Small intestine (tissue), 7 donors: ENCODE results near the gene FBXO24. TPM values are rescaled to one million over a fixed set of nuclear protein-coding genes. Genes with fewer than 3 reads are reported as not detected.

Experiments
- DNase-seq, 2 donors: peaks; one replicate each; pipeline versions ENCODE4 v3.0.0 to v3.0.0-alpha.2; 2013
- FAIRE-seq: peaks from 2 replicates; lab custom pipeline; 2012; peaks lifted over from hg19 to GRCh38; lab: Jason Lieb, UNC
- H3K27ac ChIP-seq, 3 donors: one replicate each; pipeline ENCODE4 v1.5.1; 2013; ENCODE audit warnings: low read length in 2 of 3, mild to moderate bottlenecking in 2 of 3, control low read depth in 1 of 3, inconsistent platforms in 1 of 3, low read depth in 1 of 3, moderate library complexity in 1 of 3
- H3K27me3 ChIP-seq, 3 donors: one replicate each; pipeline ENCODE4 v1.6.1; 2013; ENCODE audit warnings: low read length in 3 of 3, inconsistent platforms in 1 of 3; ENCODE audit not compliant: control insufficient read depth in 3 of 3, insufficient read depth in 3 of 3
- H3K36me3 ChIP-seq, 3 donors: one replicate each; pipeline ENCODE4 v1.6.1; 2013; ENCODE audit warnings: low read length in 3 of 3, inconsistent platforms in 1 of 3, low read depth in 1 of 3, mild to moderate bottlenecking in 1 of 3, moderate library complexity in 1 of 3; ENCODE audit not compliant: control insufficient read depth in 3 of 3, insufficient read depth in 2 of 3
- H3K4me1 ChIP-seq, 3 donors: one replicate each; pipeline ENCODE4 v1.6.1; 2013; ENCODE audit warnings: low read length in 2 of 3, inconsistent platforms in 1 of 3, low read depth in 1 of 3, mild to moderate bottlenecking in 1 of 3, moderate library complexity in 1 of 3; ENCODE audit not compliant: control insufficient read depth in 3 of 3, insufficient read depth in 2 of 3
- H3K4me3 ChIP-seq, 3 donors: one replicate each; pipeline ENCODE4 v1.5.1; 2013; ENCODE audit warnings: low read length in 3 of 3, control low read depth in 1 of 3, inconsistent platforms in 1 of 3, low read depth in 1 of 3, mild to moderate bottlenecking in 1 of 3, moderate library complexity in 1 of 3
- H3K9me3 ChIP-seq, 2 donors: one replicate each; pipeline ENCODE4 v1.6.1; 2013; ENCODE audit warnings: low read depth in 1 of 2, low read length in 1 of 2; ENCODE audit not compliant: control insufficient read depth in 2 of 2, insufficient read depth in 1 of 2
- WGBS, 3 donors: extraction: QIAGEN DNeasy Blood & Tissue Kit; methylation state at CpG; one replicate each; pipeline ENCODE4 v1.1.7; 2013; 5-methylcytosine and 5-hydroxymethylcytosine counted together
- polyA plus RNA-seq, 4 donors: library from polyadenylated mRNA; stranded (reverse) in 3 of 4; unstranded in 1 of 4; fragments of 200-250 nt in 3 of 4; fragments of 120-200 nt in 1 of 4; gene quantifications; one replicate each; pipeline versions ENCODE4 v1.2.1 to v1.2.3, GENCODE V29; 2013
- donor health status: healthy with polysubstance abuse.
- donor health status: control.
- donor health status: control.
- donor health status: Bipolar disorder and iron deficiency.
- donor health status: healthy.

Gene FBXO24
- polyA plus RNA-seq, 4 donors = 0.55 to 1.1 TPM; not detected in 2

DNA sequence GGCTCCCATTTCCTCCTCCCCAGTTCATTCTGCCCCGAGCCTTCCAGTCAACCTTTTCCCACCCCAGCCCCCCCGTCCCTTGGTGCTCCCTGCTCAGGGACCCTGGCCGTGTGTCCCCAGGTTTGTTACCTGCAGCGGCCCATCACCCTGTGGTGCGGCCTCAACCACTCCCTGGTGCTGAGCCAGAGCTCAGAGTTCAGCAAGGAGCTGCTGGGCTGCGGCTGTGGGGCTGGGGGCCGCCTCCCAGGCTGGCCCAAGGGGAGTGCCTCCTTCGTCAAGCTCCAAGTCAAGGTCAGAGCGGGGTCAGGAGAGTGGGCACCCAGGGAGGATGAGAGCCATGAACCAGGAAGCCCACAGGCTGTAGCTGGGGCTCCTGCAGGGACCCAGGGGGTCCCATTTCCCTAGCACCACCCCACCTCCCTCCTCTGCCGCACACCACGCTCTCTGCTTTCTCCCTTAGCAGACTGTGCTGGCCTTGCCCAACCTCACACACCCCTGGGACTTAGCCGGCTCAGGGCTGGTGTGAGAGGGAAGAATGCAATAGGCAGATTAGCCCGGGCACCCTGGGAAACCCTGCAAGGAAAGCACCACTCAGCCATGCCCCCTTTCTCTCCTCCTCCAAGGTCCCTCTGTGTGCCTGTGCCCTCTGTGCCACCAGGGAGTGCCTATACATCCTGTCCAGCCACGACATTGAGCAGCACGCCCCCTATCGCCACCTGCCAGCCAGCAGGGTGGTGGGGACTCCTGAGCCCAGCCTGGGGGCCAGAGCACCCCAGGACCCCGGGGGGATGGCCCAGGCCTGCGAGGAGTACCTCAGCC is 14.0 kb downstream of the FBXO24 start:
- peak in 1 of 2 donors; percentile 42 for DNase-seq
- no peak overlapping the region for H3K4me3 ChIP-seq
- FAIRE-seq = no peak
- no peaks in the 10 kb centered on the region for H3K9me3 ChIP-seq
- no peak overlapping the region for H3K27ac ChIP-seq
- H3K4me1 ChIP-seq = peaks cover 0 to 22% (median 6%) of the 10 kb centered on the region in 3 donors
- peaks cover 0 to 26% (median 0%) of the 10 kb centered on the region in 3 donors for H3K27me3 ChIP-seq
- no peaks in the 10 kb centered on the region for H3K36me3 ChIP-seq
- WGBS, 3 donors = 31 to 61% (median 51%) methylated on average over 18 of the region's 18 CpGs

- Histone ChIP-seq H3K9me3 (no peaks in the 10 kb centered on the region), H3K27me3 (peaks cover 0 to 31% (median 0%) of the 10 kb centered on the region in 3 donors), H3K27ac (no peak overlapping the region), H3K4me1 (peaks cover 0 to 27% (median 6%) of the 10 kb centered on the region in 3 donors), H3K4me3 (no peak overlapping the region), H3K36me3 (no peaks in the 10 kb centered on the region)
- WGBS, 3 donors = 77 to 91% (median 79%) methylated on average over 9 of the region's 9 CpGs
- FAIRE-seq = no peak
- DNase-seq = no peak
These were observed 14.6 kb downstream of the FBXO24 start for GRCh38 chr7:100600730-100601038.

GRCh38 chr7:100602889-100603725 is 17.0 kb downstream of the FBXO24 start:
- DNase-seq (peak in 1 of 2 donors; percentile 46), FAIRE-seq (no peak)
- Histone ChIP-seq H3K4me1 (peaks cover 0 to 28% (median 6%) of the 10 kb centered on the region in 3 donors), H3K27me3 (peaks cover 0 to 50% (median 0%) of the 10 kb centered on the region in 3 donors), H3K36me3 (peaks cover 0 to 6% (median 0%) of the 10 kb centered on the region in 3 donors), H3K4me3 (peak overlapping the region in 1 of 3 donors; percentile 18), H3K27ac (peak overlapping the region in 2 of 3 donors; percentile 50 to 74), H3K9me3 (no peaks in the 10 kb centered on the region)
- WGBS, 3 donors = 28 to 49% (median 39%) methylated on average over 19 to 21 of the region's 21 CpGs

- FAIRE-seq (no peak), DNase-seq (no peak)
- Histone ChIP-seq H3K27ac (peak overlapping the region in 2 of 3 donors; percentile 50 to 74), H3K9me3 (no peaks in the 10 kb centered on the region), H3K27me3 (peaks cover 0 to 50% (median 0%) of the 10 kb centered on the region in 3 donors), H3K36me3 (peaks cover 0 to 6% (median 0%) of the 10 kb centered on the region in 3 donors), H3K4me1 (peaks cover 0 to 28% (median 6%) of the 10 kb centered on the region in 3 donors), H3K4me3 (peak overlapping the region in 2 of 3 donors; percentile 18 to 57)
- 5 to 14% (median 9%) methylated on average over 10 of the region's 10 CpGs for whole genome bisulfite sequencing, 3 donors
These were observed 17.5 kb downstream of the FBXO24 start for GRCh38 chr7:100603726-100604027.

GRCh38 chr7:100604028-100604975 is 18.2 kb downstream of the FBXO24 start:
- H3K27me3 ChIP-seq = peaks cover 0 to 50% (median 0%) of the 10 kb centered on the region in 3 donors
- H3K27ac ChIP-seq = peak overlapping the region in 2 of 3 donors; percentile 60 to 74
- H3K4me1 ChIP-seq = peaks cover 0 to 28% (median 6%) of the 10 kb centered on the region in 3 donors
- peak; percentile 58 to 73 for DNase-seq
- WGBS, 3 donors = 0 to 1% (median 1%) methylated on average over 35 to 69 of the region's 70 CpGs
- peaks cover 0 to 6% (median 0%) of the 10 kb centered on the region in 3 donors for H3K36me3 ChIP-seq
- H3K9me3 ChIP-seq = no peaks in the 10 kb centered on the region
- FAIRE-seq = no peak
- peak overlapping the region; percentile 56 to 73 (median 57) for H3K4me3 ChIP-seq

DNA sequence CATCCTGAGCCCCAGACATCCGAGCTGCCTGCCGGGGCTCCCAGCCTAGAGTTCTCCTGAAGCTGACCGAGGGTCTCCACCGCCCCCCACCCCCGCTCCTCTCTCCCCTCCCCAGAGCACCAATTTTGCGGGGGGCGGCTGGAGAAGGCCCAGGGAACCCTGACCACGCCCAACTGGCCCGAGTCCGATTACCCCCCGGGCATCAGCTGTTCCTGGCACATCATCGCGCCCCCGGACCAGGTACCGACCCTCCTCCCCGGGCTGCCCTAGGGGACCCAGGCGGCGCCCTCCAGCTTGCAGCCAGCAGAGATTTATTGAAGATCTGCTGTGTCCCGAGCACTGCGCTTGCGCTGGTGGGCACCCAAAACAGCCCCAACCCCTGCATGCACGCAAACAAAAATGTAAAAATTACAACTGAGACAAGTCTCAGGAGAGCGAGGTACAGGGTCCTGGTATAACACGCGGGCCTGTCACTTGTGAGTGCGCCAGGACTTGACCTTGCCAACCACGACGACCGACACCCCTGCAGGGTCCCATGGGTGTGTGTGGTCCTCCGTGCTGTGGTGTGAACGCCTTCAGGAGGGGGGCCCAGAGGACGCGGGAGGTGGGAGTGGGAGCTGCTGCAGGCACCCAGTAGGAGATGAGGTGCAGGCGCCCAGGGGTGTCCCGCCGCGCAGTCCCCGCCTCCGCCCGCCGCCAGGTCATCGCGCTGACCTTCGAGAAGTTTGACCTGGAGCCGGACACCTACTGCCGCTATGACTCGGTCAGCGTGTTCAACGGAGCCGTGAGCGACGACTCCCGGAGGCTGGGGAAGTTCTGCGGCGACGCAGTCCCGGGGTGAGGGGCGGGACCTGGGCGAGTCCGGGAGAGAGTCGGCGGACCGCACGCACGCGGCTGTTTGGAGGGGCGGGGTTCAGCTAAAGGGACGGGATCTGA is 19.1 kb downstream of the FBXO24 start:
- Histone ChIP-seq H3K27me3 (peaks cover 0 to 50% (median 0%) of the 10 kb centered on the region in 3 donors), H3K9me3 (no peaks in the 10 kb centered on the region), H3K36me3 (peaks cover 0 to 6% (median 0%) of the 10 kb centered on the region in 3 donors), H3K4me3 (peak overlapping the region; percentile 56 to 73 (median 57)), H3K4me1 (peaks cover 0 to 21% (median 6%) of the 10 kb centered on the region in 3 donors), H3K27ac (no peak overlapping the region)
- 3 to 14% (median 9%) methylated on average over 66 to 68 of the region's 68 CpGs for WGBS, 3 donors
- FAIRE-seq (no peak), DNase-seq (peak; percentile 47 to 60)

DNA sequence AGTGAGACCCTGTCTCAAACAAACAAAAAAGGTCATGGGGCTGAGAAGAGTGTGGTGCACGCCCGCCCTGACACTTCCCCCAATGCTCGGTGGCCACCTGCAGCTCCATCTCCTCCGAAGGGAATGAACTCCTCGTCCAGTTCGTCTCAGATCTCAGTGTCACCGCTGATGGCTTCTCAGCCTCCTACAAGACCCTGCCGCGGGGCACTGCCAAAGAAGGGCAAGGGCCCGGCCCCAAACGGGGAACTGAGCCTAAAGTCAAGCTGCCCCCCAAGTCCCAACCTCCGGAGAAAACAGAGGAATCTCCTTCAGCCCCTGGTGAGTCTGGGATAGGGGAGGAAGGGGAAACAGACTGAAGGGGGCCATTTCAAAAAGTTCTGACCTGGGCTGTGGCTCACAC is 20.2 kb downstream of the FBXO24 start:
- DNase-seq (no peak), FAIRE-seq (no peak)
- Histone ChIP-seq H3K36me3 (peaks cover 0 to 6% (median 0%) of the 10 kb centered on the region in 3 donors), H3K4me3 (no peak overlapping the region), H3K4me1 (peaks cover 0 to 21% (median 6%) of the 10 kb centered on the region in 3 donors), H3K27me3 (peaks cover 0 to 50% (median 0%) of the 10 kb centered on the region in 3 donors), H3K9me3 (no peaks in the 10 kb centered on the region), H3K27ac (no peak overlapping the region)
- 82 to 90% (median 83%) methylated on average over 12 of the region's 12 CpGs for WGBS, 3 donors
